ENCODE measurements around the gene NCAM1.

GRCh38 chr11:113245216-113245615, 284.0 kb downstream of the NCAM1 start:
- TF ChIP-seq CTCF (conservative IDR thresholded peaks at IDR 0.05) (no peak), ZFX (IDR thresholded peaks at IDR 0.05) (no peak)
